CD4-positive, alpha-beta T cell (primary cell): ENCODE results near the gene PNMA6A. TPM values are rescaled to one million over a fixed set of nuclear protein-coding genes. Genes with fewer than 3 reads are reported as not detected.
A peak's percentile ranks its signal among the peaks of the same experiment; 100 is the strongest.
"Not testable (repeated sequence)": the region's sequence is repeated elsewhere in the genome, so short reads cannot be mapped to it uniquely, and the experiment has no call there.

Experiments
- ATAC-seq: fragments of 200-7000 bp; cut with Tn5 transposase; one replicate; pipeline ENCODE4 v1.10.0; 2022; ENCODE audit warnings: mild to moderate bottlenecking; ENCODE audit not compliant: poor library complexity
- CTCF ChIA-PET: fragments of 350-600 bp; sonication (Branson Sonifier 250); formaldehyde crosslinking; loops from one replicate; lab custom pipeline; 2021; ENCODE audit warnings: antibody characterized with exemption, inconsistent platforms; lab: Charles Lee
- POLR2A ChIA-PET: fragments of 350-600 bp; sonication (Branson Sonifier 250); formaldehyde crosslinking; loops from one replicate; lab custom pipeline; 2021; ENCODE audit warnings: antibody characterized with exemption, inconsistent platforms; lab: Charles Lee
- DNase-seq, 14 experiments: peaks; one replicate each; pipeline ENCODE4 v3.0.0-alpha.2; 2013 to 2020; ENCODE audit warnings: mixed read lengths in 2 of 14
- H3K27ac ChIP-seq, 2 donors: one replicate each; pipeline versions ENCODE4 v1.5.1 to v1.7.0; 2013; ENCODE audit warnings: low read length in 2 of 2, low read depth in 1 of 2, mild to moderate bottlenecking in 1 of 2
- H3K27me3 ChIP-seq, 2 experiments: 1 replicate in 1 of 2; 2 replicates in 1 of 2; pipeline versions ENCODE4 v1.6.1 to v1.7.0; 2013; ENCODE audit warnings: low read length in 2 of 2, control low read depth in 1 of 2, mild to moderate bottlenecking in 1 of 2, moderate library complexity in 1 of 2; ENCODE audit not compliant: insufficient read depth in 2 of 2, control insufficient read depth in 1 of 2
- H3K36me3 ChIP-seq: one replicate; pipeline ENCODE4 v1.6.1; 2013; ENCODE audit warnings: low read length, control low read depth; ENCODE audit not compliant: insufficient read depth
- H3K4me1 ChIP-seq: one replicate; pipeline ENCODE4 v1.6.1; 2013; ENCODE audit warnings: low read length, control low read depth; ENCODE audit not compliant: insufficient read depth
- H3K4me3 ChIP-seq: one replicate; pipeline ENCODE4 v1.5.1; 2013; ENCODE audit warnings: mild to moderate bottlenecking, low read length, moderate library complexity
- H3K9me3 ChIP-seq, 2 experiments: 1 replicate in 1 of 2; 2 replicates in 1 of 2; pipeline versions ENCODE4 v1.6.1 to v1.7.0; 2013; ENCODE audit warnings: low read length in 2 of 2, mild to moderate bottlenecking in 2 of 2, control low read depth in 1 of 2, moderate library complexity in 1 of 2; ENCODE audit not compliant: control insufficient read depth in 1 of 2, insufficient read depth in 1 of 2
- H3K27ac Mint-ChIP-seq: one replicate; pipeline ENCODE4 v1.8.0; 2020; ENCODE audit warnings: mixed read lengths
- H3K27me3 Mint-ChIP-seq: one replicate; pipeline ENCODE4 v1.8.0; 2021; ENCODE audit warnings: mixed read lengths
- H3K36me3 Mint-ChIP-seq: one replicate; pipeline ENCODE4 v1.8.0; 2021; ENCODE audit warnings: low read depth, mixed read lengths
- H3K4me1 Mint-ChIP-seq: one replicate; pipeline ENCODE4 v1.8.0; 2021; ENCODE audit warnings: low read depth, mixed read lengths
- H3K4me3 Mint-ChIP-seq: one replicate; pipeline ENCODE4 v1.8.0; 2020; ENCODE audit warnings: mild to moderate bottlenecking, mixed read lengths
- H3K9me3 Mint-ChIP-seq: one replicate; pipeline ENCODE4 v1.8.0; 2020; ENCODE audit warnings: mixed read lengths
- intact Hi-C, 2 experiments: fragments of 100-400 bp; cut with DNase I in 1 of 2; cut with micrococcal nuclease in 1 of 2; formaldehyde crosslinking; loops; one replicate each; pipeline versions ENCODE4 v1.15.1 to v1.9.0; 2023 to 2025; cut with DNase I, micrococcal nuclease
- polyA plus RNA-seq, 2 donors: library from polyadenylated mRNA; unstranded; fragments of 120-200 nt; gene quantifications; one replicate each; pipeline ENCODE4 v1.2.1, GENCODE V29; 2013
- total RNA-seq, 174 experiments: library from RNA in 2 of 174; stranded (reverse) in 2 of 174; gene quantifications; one replicate each; pipeline ENCODE4 v1.2.3 and lab custom pipeline; 2021 to 2026
- TF ChIP-seq, protein P1 (sequence below): fragments of 200-600 bp; IDR thresholded peaks from one replicate; pipeline ENCODE4 v1.8.0; 2022; ENCODE audit warnings: antibody characterized with exemption, mild to moderate bottlenecking

Gene PNMA6A
- total RNA-seq (under 1 TPM; 0.25 to 0.38 TPM), total RNA-seq (lab: John Stamatoyannopoulos, UW) (0 to 2.5 (median 0.22) reads per million in 172 experiments)
- polyA plus RNA-seq (2013, experiment 1 of 2), result 0.42 TPM
- polyA plus RNA-seq (2013, experiment 2 of 2), result 0.42 TPM

DNA sequence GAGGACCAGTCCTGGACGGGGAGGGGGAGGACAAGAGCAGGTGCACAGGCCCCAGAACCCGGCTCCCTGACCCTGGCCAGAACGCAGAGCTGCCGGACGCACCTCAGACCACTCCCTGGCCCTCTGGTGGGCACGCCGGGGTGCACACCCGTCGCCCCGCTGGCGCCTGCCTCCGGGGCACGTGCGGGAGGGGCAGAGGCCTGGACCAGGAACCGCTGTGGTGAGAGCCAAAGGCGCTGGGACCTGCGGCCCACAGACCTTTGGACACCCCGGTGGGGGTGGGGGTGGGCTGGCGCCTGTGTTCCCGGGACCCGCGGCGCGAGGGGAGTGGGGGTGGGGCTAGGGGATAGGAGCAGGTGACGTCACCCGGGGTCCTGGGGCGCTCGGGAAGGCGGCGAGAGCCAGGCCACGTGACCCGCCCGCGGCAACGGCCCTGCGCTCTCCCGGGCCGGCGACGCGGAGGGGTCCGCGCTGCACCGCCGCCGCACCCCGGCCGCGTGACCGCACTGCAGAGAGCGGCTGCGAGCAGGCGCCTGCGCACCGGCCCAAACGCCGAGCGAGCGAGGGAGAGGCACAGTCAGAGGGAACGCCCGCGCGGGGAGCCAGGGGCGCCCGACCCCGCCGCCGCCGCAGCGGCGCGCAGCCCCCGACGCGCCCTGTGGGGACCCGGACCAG is at the start of gene PNMA6A:
Gene PNMA6A, plus strand, starts transcription at position 546 of the 675 bp plus-strand sequence. CDS start 609 bp downstream, outside the sequence.
- peak; percentile 78 for ATAC-seq
- CTCF ChIA-PET, H3K4me3 ChIP-seq, intact Hi-C loops, H3K27ac Mint-ChIP-seq, H3K9me3 ChIP-seq, H3K27ac ChIP-seq, H3K4me1 ChIP-seq, H3K36me3 Mint-ChIP-seq, H3K27me3 Mint-ChIP-seq, H3K4me1 Mint-ChIP-seq, H3K36me3 ChIP-seq, H3K9me3 Mint-ChIP-seq, H3K27me3 ChIP-seq, H3K4me3 Mint-ChIP-seq, DNase-seq, POLR2A ChIA-PET: not testable (repeated sequence)

DNA sequence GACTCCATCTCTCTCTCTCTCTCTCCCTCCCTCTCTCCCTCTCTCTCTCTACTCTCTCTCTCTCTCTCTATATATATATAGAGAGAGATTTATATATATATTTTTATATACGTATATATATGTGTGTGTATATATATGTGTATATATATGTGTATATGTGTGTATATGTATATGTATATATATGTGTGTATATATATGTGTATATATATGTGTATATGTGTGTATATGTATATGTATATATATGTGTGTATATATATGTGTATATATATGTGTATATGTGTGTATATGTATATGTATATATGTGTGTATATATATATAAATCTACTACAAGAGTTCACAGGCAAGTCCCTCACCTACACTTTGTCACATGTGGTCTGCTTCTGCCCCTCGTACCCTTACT is 45.8 kb upstream of the PNMA6A start:
- H3K4me1 Mint-ChIP-seq, H3K36me3 ChIP-seq, CTCF ChIA-PET, POLR2A ChIA-PET, H3K36me3 Mint-ChIP-seq, DNase-seq, H3K27me3 Mint-ChIP-seq, H3K9me3 ChIP-seq, H3K4me3 Mint-ChIP-seq, H3K27ac Mint-ChIP-seq, H3K4me1 ChIP-seq, H3K27me3 ChIP-seq, H3K4me3 ChIP-seq, intact Hi-C loops, H3K27ac ChIP-seq, ATAC-seq, H3K9me3 Mint-ChIP-seq: not testable (repeated sequence)

DNA sequence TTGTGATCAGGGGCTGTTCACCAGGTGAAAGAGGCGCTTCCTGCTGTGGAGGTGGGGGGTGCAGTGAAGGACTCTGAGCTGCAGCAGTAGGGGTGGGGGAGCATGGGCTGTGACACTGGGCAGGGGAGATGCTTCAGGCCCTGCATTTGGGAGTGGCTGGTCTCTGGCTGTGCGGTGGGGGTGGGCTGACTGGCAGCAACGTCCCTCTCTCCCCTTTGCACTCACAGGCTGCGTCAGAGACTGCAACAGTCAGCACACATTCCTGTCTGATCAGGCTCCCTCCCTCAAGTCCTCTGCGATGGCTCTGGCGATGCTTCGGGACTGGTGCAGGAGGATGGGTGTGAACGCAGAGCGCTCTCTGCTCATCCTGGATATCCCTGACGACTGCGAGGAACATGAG is 43.8 kb upstream of the PNMA6A start:
- H3K4me1 ChIP-seq, result peaks cover 20% of the 10 kb centered on the region
- ATAC-seq, POLR2A ChIA-PET, H3K9me3 Mint-ChIP-seq, H3K4me3 ChIP-seq, H3K4me3 Mint-ChIP-seq, H3K27me3 Mint-ChIP-seq, CTCF ChIA-PET, H3K9me3 ChIP-seq, H3K36me3 ChIP-seq, H3K4me1 Mint-ChIP-seq, H3K27me3 ChIP-seq, H3K27ac Mint-ChIP-seq, H3K36me3 Mint-ChIP-seq, intact Hi-C loops, H3K27ac ChIP-seq: not testable (repeated sequence)
- peak in 2 of 14 experiments; percentile 11 to 13 for DNase-seq

DNA sequence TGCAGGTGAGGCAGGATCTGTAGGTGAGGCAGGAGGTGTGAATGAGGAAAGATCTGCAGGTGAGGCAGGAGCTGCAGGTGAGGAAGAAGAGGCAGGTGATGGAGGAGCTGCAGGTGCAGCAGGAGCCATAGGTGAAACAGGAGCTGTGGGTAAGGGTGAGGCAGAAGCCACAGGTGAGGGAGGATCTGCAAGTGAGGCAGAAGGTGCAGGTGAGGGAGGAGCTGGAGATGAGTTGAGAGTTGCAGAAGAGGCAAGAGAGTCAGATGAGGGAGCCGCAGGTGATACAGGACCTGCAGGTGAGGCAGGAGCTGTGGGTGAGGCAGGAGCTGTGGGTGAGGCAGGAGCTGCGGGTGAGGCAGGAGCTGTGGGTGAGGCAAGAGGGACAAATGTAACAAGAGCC is 43.1 kb upstream of the PNMA6A start:
- intact Hi-C loops, result no loop called here
- Histone ChIP-seq H3K9me3 (no peaks in the 10 kb centered on the region), H3K4me3 (no peak overlapping the region), H3K27ac (no peak overlapping the region), H3K4me1 (peaks cover 25% of the 10 kb centered on the region), H3K27me3 (no peaks in the 10 kb centered on the region), H3K36me3 (no peaks in the 10 kb centered on the region)
- no peaks in the 10 kb centered on the region for H3K36me3 Mint-ChIP-seq
- H3K4me3 Mint-ChIP-seq, result no peak overlapping the region
- TF ChIP-seq, protein P1, sequence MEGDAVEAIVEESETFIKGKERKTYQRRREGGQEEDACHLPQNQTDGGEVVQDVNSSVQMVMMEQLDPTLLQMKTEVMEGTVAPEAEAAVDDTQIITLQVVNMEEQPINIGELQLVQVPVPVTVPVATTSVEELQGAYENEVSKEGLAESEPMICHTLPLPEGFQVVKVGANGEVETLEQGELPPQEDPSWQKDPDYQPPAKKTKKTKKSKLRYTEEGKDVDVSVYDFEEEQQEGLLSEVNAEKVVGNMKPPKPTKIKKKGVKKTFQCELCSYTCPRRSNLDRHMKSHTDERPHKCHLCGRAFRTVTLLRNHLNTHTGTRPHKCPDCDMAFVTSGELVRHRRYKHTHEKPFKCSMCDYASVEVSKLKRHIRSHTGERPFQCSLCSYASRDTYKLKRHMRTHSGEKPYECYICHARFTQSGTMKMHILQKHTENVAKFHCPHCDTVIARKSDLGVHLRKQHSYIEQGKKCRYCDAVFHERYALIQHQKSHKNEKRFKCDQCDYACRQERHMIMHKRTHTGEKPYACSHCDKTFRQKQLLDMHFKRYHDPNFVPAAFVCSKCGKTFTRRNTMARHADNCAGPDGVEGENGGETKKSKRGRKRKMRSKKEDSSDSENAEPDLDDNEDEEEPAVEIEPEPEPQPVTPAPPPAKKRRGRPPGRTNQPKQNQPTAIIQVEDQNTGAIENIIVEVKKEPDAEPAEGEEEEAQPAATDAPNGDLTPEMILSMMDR, result no peak
- H3K27me3 Mint-ChIP-seq, result no peaks in the 10 kb centered on the region
- H3K4me1 Mint-ChIP-seq, result peaks cover 5% of the 10 kb centered on the region
- ChIA-PET POLR2A (no interaction called here), CTCF (no interaction called here)
- no peaks in the 10 kb centered on the region for H3K9me3 Mint-ChIP-seq
- no peak for ATAC-seq
- no peak for DNase-seq
- no peak overlapping the region for H3K27ac Mint-ChIP-seq
